RWPE2 (cell line): Measurements from ENCODE around the gene HHATL.

Experiments used
- ATAC-seq: fragments of 200-7000 bp; cut with Tn5 transposase; 3 replicates; pipeline ENCODE4 v1.9.1; 2021; ENCODE audit warnings: low read depth
- DNase-seq: peaks from one replicate; pipeline ENCODE4 v3.0.0-alpha.2; 2020; ENCODE audit warnings: low spot score
- H3K27ac ChIP-seq: fragments of 450-650 bp; 2 replicates; pipeline ENCODE4 v1.5.1; 2017; ENCODE audit warnings: mild to moderate bottlenecking; ENCODE audit not compliant: poor library complexity, severe bottlenecking
- H3K27me3 ChIP-seq: fragments of 250-450 bp; sonication (Bioruptor Pico); 2 replicates; pipeline ENCODE4 v1.5.1; 2021; ENCODE audit warnings: mild to moderate bottlenecking, moderate library complexity; ENCODE audit not compliant: insufficient read depth, poor library complexity, severe bottlenecking
- H3K36me3 ChIP-seq: fragments of 250-450 bp; sonication (Bioruptor Pico); 2 replicates; pipeline ENCODE4 v1.5.1; 2020; ENCODE audit warnings: low read depth, mild to moderate bottlenecking, moderate library complexity
- H3K4me1 ChIP-seq: fragments of 250-450 bp; sonication (Bioruptor Pico); 2 replicates; pipeline ENCODE4 v1.5.1; 2021; ENCODE audit warnings: mild to moderate bottlenecking, moderate library complexity; ENCODE audit not compliant: insufficient read depth, poor library complexity, severe bottlenecking
- H3K4me3 ChIP-seq: fragments of 250-450 bp; sonication (Bioruptor Pico); 2 replicates; pipeline ENCODE4 v1.5.1; 2021; ENCODE audit warnings: mild to moderate bottlenecking, moderate library complexity; ENCODE audit not compliant: severe bottlenecking
- H3K9me3 ChIP-seq: fragments of 250-450 bp; sonication (Bioruptor Pico); 2 replicates; pipeline ENCODE4 v1.5.1; 2021; ENCODE audit warnings: mild to moderate bottlenecking, moderate library complexity; ENCODE audit not compliant: severe bottlenecking
- TF ChIP-seq, protein P1 (sequence below): fragments of 450-650 bp; IDR thresholded peaks from one replicate; pipeline ENCODE4 v1.5.1; 2017; ENCODE audit warnings: mild to moderate bottlenecking, moderate library complexity; ENCODE audit not compliant: poor library complexity, severe bottlenecking

HHATL gene

DNA sequence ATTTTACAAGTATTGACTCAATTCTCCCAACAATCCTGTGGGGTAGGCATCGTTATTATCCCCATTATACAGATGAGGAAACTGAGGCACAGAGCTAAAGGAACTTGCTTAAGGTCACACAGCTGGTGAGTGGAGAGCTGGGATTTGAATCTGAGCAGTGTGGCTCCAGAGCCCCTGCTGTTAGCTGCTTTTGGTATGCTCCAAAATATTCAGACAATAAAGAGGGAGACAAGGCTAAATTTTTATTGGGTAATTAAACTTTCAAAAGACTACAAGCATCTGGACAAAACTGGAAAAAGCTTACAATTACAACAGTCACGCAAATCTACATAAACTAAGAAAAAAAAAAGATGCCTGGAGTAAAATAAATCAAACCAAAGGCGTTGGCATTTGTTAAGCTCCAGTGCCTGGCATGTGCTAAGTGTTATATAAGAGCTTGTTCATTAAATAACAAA, 42.7 kb upstream of the HHATL start:
- Histone ChIP-seq H3K27me3 (no peaks in the 10 kb centered on the region), H3K4me3 (no peak overlapping the region), H3K27ac (no peak overlapping the region), H3K4me1 (no peaks in the 10 kb centered on the region), H3K9me3 (no peaks in the 10 kb centered on the region), H3K36me3 (no peaks in the 10 kb centered on the region)
- DNase-seq (no peak), ATAC-seq (no peak)
- TF ChIP-seq, protein P1, sequence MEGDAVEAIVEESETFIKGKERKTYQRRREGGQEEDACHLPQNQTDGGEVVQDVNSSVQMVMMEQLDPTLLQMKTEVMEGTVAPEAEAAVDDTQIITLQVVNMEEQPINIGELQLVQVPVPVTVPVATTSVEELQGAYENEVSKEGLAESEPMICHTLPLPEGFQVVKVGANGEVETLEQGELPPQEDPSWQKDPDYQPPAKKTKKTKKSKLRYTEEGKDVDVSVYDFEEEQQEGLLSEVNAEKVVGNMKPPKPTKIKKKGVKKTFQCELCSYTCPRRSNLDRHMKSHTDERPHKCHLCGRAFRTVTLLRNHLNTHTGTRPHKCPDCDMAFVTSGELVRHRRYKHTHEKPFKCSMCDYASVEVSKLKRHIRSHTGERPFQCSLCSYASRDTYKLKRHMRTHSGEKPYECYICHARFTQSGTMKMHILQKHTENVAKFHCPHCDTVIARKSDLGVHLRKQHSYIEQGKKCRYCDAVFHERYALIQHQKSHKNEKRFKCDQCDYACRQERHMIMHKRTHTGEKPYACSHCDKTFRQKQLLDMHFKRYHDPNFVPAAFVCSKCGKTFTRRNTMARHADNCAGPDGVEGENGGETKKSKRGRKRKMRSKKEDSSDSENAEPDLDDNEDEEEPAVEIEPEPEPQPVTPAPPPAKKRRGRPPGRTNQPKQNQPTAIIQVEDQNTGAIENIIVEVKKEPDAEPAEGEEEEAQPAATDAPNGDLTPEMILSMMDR, result no peak

DNA sequence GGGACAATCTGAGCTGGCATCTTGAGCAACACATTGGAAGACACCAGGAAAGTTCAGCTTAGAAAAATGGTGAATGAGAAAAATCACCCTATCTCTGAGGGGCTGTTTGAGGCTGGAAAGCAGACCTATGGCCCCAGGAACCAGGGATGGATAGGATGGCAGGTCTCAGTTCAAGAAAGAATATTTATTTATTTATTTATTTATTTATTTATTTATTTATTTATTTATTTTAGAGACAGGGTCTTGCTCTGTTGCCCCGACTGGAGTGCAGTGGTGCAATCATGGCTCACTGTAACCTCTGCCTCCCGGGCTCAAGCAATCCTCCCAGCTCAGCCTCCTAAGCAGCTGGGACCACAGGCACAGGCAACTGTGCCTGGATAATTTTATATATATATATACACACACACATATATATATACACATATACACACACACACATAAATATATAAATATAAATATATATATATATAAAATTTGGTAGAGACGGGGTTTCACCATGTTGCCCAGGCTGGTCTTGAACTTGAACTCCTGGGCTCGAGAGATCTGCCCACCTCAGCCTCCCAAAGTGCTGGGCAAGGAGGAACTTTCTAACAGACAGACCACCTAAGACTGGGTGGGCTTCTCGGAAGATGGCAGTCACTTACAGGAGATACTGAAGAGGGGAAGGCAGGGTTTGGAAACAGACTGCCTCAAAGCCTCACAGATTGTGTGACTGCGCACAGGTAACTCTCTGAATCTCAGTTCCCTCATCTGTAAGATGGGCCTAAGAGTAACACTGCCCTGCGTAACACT, 40.8 kb upstream of the HHATL start:
- no peak for DNase-seq
- no peaks in the 10 kb centered on the region for H3K27me3 ChIP-seq
- no peaks in the 10 kb centered on the region for H3K9me3 ChIP-seq
- no peaks in the 10 kb centered on the region for H3K4me1 ChIP-seq
- no peak for ATAC-seq
- H3K36me3 ChIP-seq, result no peaks in the 10 kb centered on the region
- TF ChIP-seq, protein P1, result no peak
- no peak overlapping the region for H3K27ac ChIP-seq
- no peak overlapping the region for H3K4me3 ChIP-seq

DNA sequence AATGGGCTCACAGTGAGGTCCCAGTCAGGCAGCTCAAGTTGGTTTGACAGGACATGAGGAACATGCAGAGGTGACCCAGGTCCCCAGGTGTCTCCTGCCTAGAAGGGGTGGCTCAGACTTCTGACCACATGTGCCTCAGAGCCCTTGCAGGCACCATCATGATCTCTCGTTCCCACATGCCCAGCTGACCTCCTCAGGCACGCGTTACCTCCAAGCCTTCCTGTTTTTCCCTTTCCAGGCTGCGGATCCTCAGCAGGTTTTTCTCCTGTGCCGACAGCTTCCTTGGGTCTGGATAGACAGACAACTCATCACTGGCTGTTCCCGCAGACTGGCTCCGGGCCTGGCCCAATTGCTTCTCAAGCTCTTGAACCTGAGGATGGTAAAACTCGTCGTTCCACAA, 40.1 kb upstream of the HHATL start:
- TF ChIP-seq, protein P1, result no peak
- ATAC-seq (no peak), DNase-seq (peak; percentile 33)
- no peaks in the 10 kb centered on the region for H3K4me1 ChIP-seq
- H3K36me3 ChIP-seq, result no peaks in the 10 kb centered on the region
- no peaks in the 10 kb centered on the region for H3K9me3 ChIP-seq
- no peaks in the 10 kb centered on the region for H3K27me3 ChIP-seq
- no peak overlapping the region for H3K27ac ChIP-seq
- H3K4me3 ChIP-seq, result no peak overlapping the region

DNA sequence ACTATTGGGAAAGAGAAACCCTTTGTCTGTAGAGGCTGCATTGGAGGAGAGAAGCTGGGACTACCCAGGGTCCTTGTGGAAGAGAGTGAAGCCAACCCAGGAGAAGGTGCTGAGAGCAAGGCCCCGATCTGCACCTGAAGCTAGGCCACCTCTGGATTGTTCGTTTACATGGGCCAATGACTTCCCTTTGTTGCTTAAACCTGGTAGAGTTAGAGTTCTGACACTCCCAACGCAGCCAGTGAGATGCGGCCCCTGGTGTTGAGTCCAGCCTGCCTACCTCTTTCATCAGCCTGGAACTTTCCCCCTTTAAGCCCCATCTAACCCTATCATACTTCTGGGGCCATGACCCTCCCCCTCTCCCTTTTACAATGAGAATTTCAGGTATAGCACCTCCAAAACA, 39.7 kb upstream of the HHATL start:
- no peaks in the 10 kb centered on the region for H3K4me1 ChIP-seq
- ATAC-seq (no peak), DNase-seq (peak; percentile 15)
- H3K27me3 ChIP-seq, result no peaks in the 10 kb centered on the region
- H3K9me3 ChIP-seq, result no peaks in the 10 kb centered on the region
- H3K4me3 ChIP-seq, result no peak overlapping the region
- H3K36me3 ChIP-seq, result no peaks in the 10 kb centered on the region
- H3K27ac ChIP-seq, result no peak overlapping the region
- TF ChIP-seq, protein P1, result no peak

DNA sequence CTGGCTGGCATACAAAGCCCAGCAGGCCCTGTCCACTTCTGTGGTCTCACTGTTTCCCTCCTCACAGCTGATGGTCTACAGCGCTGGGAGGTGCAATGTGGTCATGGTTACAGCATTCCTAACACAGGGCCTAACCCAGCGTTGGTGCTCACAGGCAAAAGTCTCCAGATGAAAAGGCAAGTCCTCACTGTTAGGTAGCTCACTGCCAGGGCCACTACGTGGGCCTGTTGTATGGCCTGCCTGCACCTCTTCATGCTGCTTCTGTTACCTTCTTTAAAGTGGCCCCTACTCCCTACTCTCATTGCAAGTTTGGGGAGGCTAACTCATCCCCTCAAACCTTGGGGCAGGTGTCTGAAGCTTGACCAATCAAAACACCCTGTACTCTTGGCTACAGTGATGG, 39.2 kb upstream of the HHATL start:
- TF ChIP-seq, protein P1, result no peak
- no peak overlapping the region for H3K27ac ChIP-seq
- no peak for ATAC-seq
- DNase-seq, result no peak
- no peak overlapping the region for H3K4me3 ChIP-seq
- no peaks in the 10 kb centered on the region for H3K4me1 ChIP-seq
- H3K9me3 ChIP-seq, result no peaks in the 10 kb centered on the region
- no peaks in the 10 kb centered on the region for H3K27me3 ChIP-seq
- no peaks in the 10 kb centered on the region for H3K36me3 ChIP-seq
